Gastroesophageal sphincter (tissue), 3 donors: ENCODE results near the gene EPHB6.

Source experiments
- EP300 ChIP-seq: sonication (generic); formaldehyde crosslinking; IDR thresholded peaks from one replicate; pipeline ENCODE4 v1.6.1; 2017; ENCODE audit warnings: antibody characterized with exemption, mild to moderate bottlenecking
- POLR2A ChIP-seq, 2 donors: fragments of 450-650 bp; IDR thresholded peaks; one replicate each; pipeline ENCODE4 v1.6.1; 2017; ENCODE audit warnings: antibody characterized with exemption in 2 of 2, mild to moderate bottlenecking in 2 of 2, moderate library complexity in 1 of 2
- POLR2AphosphoS5 ChIP-seq: sonication (generic); formaldehyde crosslinking; IDR thresholded peaks from one replicate; pipeline ENCODE4 v1.6.1; 2017; ENCODE audit warnings: antibody characterized with exemption
- TF ChIP-seq, protein P1 (sequence below), 4 experiments: fragments of 200-600 bp in 2 of 4; fragments of 450-650 bp in 2 of 4; sonication (generic) in 1 of 4; IDR thresholded peaks; one replicate each; pipeline ENCODE4 v1.5.1; 2017 to 2019; ENCODE audit warnings: antibody characterized with exemption in 4 of 4, mild to moderate bottlenecking in 2 of 4, moderate library complexity in 2 of 4

DNA sequence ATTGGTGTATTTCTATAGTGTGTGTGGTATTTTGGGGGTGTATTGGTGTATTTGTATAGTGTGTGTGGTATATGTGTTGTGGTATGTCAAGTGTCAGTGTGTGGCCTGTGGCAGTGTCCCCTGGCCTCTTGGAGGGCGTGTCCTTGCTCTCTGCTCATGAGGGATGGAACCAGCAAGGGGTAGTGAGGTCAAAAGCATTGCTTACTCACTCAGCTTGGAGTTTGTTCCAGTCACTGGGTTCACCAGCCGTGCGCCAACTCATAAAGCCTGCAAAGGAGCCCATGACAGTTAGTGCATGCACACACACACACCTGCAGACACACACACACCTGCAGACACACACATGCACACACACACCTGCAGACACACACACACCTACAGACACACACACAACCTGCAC, 34.9 kb downstream of the EPHB6 start:
- TF ChIP-seq, protein P1, sequence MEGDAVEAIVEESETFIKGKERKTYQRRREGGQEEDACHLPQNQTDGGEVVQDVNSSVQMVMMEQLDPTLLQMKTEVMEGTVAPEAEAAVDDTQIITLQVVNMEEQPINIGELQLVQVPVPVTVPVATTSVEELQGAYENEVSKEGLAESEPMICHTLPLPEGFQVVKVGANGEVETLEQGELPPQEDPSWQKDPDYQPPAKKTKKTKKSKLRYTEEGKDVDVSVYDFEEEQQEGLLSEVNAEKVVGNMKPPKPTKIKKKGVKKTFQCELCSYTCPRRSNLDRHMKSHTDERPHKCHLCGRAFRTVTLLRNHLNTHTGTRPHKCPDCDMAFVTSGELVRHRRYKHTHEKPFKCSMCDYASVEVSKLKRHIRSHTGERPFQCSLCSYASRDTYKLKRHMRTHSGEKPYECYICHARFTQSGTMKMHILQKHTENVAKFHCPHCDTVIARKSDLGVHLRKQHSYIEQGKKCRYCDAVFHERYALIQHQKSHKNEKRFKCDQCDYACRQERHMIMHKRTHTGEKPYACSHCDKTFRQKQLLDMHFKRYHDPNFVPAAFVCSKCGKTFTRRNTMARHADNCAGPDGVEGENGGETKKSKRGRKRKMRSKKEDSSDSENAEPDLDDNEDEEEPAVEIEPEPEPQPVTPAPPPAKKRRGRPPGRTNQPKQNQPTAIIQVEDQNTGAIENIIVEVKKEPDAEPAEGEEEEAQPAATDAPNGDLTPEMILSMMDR (IDR thresholded peaks at IDR 0.05) = no peak
- TF ChIP-seq EP300 (no peak), POLR2A (IDR thresholded peaks at IDR 0.05) (no peak), POLR2AphosphoS5 (no peak)
